Activated CD8-positive, alpha-beta memory T cell treated with anti-CD3 and anti-CD28 coated beads, Interleukin-2, amount 50 U/mL, for 24 hours (primary cell): ENCODE data around the gene FIZ1.

Experiments
- DNase-seq: peaks from one replicate; pipeline ENCODE4 v3.0.0-alpha.2; 2020; ENCODE audit errors: extremely low read depth

The FIZ1 gene

DNA sequence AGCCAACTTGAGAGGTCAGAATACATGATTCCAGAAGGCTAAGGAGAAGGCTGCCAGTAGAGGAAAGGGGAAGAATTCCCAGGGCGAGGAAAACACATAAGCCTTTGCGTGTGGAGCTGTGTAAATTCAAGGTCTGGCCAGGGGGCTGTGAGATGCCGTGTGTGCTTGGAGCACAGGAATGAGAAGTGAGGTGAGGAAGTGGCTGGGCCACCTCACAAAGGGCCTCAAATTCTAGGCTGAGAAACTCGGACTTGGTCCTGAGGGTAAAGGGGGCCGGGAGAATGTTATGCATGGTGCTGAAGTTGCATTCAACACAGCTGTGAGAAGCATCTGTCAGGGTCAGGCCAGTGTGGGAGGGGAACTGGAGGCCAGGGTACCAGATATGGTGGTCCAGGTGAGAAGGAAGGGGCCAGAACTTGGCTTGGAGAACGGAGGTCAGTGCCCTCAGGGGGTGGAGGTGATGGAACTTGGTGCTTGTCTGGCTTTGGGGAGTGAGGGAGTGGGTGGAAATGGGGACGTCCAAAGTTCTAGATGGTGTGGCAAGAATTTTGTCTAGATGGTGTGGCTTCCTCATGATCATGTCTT is 36.6 kb upstream of the FIZ1 start:
- DNase-seq = no peak

GRCh38 chr19:55635334-55635717 is 36.0 kb upstream of the FIZ1 start:
- DNase-seq = no peak

GRCh38 chr19:55633861-55634260 is 34.5 kb upstream of the FIZ1 start:
- DNase-seq = no peak

DNA sequence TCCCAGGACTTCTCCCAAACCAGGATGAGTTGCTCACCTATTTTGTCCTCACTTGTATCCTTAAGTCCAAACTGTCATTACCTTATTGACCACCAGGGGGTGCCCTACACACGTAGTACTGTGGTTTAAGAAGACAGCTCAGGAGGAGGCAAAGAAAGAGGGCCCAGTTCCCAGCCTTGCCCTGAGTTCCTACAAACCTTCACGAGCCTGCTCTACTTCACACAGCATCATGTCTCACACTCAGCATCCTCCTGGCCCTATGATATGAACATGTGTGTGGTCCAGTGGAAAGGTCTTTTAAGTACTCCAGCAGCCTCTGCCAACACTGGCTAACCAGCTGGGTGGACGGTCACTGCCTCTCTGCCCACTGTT is 33.1 kb upstream of the FIZ1 start:
- peak; percentile 88 for DNase-seq

GRCh38 chr19:55626350-55626749 is 27.0 kb upstream of the FIZ1 start:
- DNase-seq = no peak

GRCh38 chr19:55625004-55625326 is 25.6 kb upstream of the FIZ1 start:
- no peak for DNase-seq

DNA sequence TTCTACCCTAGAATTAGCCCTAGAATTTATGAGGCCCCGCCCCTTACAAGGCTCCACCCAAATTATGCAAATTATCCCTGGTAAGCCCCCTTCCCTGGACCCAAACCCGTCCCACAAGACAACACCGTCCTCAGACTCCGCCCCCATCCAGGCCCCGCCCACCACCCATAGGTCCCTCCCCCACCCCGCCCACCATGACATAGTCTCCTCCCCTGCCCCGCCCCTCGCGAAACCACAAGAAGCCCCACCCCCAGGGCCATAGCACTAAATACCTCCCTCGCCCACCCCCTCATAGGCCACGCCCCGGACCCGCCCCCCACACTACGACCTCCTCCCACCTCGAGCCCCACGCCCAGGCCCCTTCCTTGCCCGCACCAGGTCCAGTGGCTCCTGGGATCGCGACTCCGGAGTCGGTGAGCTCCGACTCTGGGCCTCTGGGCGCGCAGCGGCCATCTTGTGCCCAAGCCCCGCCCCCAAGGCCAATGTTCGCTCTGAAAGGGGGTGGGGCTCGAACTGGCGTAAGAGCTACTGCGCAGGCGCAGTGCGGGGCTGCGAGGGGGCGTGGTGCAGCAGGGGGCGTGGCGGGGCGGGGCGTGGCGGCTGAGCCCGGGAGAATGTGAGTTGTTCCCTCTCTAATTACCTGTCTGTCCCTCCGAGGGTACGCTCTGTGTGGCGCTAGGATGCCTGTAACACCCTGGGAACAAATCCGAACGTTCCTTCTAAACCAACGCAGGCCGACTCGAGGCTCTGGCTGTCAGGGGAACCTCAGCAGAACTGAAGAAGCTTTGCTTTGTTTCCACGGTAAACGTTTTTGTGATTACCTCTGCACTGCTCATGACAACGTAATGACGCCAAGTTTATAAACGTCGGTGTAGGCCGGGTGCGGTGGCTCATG is 25.0 kb upstream of the FIZ1 start, which contains the start of gene ZNF784:
ZNF784 (minus strand) TSS at position 458 of the 895 bp plus-strand sequence; CDS start at position 453, 5 bp downstream.
- no peak for DNase-seq

GRCh38 chr19:55623561-55623960 is 24.2 kb upstream of the FIZ1 start:
- no peak for DNase-seq

DNA sequence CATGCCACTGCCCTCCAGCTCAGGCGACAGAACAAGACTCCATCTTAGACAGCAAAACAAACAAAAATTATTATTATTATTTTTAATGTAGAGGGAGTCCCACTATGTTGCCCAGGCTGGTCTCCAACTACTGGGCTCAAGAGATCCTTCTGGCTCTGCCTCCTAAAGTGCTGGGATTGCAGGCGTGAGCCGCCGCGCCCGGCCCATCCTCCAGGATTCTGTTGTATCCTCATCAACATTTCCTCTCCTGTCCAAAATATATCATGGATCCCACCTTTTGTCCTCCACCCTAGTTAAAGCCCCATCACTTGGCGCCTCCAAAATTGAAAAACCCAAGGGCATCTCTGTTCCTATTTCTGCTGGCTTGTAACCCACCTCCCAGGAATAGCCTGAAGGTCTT is 23.8 kb upstream of the FIZ1 start:
- no peak for DNase-seq

GRCh38 chr19:55622242-55622969 is 23.1 kb upstream of the FIZ1 start:
- no peak for DNase-seq

- no peak for DNase-seq
These were observed 22.4 kb upstream of the FIZ1 start for GRCh38 chr19:55621673-55622231.

DNA sequence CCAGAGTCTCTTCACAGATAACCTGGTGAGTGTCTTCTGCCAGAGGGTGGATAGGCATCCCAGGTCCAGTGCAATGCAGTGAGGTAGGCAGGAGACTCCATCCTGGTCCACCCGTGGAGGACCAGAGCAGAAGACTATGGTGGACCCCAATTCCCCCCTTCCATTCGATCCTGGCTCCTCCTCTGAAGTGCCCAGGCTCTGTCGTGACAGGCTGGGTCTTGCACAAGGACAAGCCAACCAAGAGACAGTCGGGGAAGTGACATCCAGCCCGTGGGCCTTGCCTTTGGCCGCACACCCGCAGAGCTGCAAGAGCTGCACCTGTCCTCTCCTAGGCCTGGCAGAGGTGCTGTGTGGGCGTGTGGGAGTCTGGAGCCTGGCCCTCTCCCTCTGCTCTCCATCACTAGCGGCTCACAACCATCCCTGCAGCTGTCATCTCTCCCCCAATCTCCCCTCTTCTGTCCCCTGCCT is 21.9 kb upstream of the FIZ1 start:
- DNase-seq = no peak

DNA sequence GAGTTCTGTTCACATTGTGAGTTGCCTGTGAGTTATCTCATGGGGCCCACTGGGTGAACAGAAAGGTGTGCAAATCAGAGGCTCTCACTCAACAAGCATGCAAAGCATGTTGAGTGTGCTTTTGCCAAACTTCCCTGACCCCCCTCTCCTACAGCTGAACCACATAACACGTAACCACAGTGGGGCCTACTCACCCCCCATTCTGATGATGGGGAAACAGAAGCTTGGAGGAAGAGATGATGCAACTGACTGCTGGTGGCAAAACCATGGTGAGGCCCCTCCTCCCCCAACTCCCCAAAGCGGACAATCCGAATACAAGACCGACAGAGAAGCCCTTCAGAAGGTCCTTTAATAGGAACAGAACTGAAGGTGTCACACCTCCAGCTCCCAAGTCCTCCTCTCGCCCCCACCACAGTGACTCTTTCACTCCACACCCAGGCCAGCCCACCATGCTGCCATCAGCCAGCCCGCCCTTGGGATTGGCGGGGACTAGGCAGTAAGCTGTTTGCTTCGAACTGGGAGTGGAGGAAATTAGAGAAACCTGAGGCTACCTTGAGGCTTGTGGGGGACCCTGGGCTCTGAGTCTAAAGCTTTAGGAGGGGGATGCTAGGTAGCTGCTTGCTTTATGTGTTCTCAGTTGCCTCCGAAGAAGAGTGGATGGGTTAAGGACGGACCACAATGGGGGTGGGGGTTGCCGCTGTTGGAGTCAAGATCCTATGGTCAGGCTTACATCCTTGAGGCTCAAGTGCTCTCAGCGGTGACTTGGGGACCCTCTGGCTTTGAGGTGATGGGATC is 21.3 kb upstream of the FIZ1 start:
- DNase-seq = no peak

DNA sequence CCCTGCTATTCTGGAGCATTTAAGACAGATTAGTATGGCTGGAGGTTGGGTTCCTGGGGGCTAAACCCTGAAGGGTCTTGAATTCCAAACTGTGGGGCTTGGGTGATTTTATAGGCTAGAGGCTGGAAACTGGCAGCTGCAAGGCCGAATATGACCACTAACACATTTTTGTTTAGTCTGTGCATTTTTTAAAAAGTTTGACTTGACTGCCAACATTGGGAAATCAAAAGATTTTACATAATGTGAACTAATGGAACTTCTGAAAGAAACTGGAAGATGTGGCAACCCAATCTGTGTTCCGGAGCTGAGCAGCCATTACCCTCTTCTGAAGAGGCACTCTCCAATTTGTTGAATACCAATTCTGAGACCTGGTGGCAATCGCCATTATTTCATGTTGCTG is 20.0 kb upstream of the FIZ1 start:
- no peak for DNase-seq

DNA sequence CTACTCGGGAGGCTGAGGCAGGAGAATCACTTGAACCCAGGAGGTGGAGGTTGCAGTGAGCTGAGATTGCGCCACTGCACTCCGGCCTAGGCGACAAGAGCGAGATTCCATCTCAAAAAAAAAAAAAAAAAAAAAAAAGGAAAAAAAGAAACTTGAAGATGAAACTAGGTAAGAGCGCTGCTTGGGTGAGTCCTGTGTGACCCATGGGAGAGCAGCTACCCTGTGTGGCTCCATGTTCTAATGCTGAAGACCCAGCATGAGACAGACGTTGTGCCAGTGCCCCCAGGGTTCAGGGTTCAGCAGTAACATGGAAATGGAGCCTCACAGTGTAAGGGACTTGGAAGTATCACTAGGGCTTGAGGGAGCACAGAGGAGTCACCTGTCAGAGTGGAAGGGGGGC is 19.1 kb upstream of the FIZ1 start:
- DNase-seq = no peak

DNA sequence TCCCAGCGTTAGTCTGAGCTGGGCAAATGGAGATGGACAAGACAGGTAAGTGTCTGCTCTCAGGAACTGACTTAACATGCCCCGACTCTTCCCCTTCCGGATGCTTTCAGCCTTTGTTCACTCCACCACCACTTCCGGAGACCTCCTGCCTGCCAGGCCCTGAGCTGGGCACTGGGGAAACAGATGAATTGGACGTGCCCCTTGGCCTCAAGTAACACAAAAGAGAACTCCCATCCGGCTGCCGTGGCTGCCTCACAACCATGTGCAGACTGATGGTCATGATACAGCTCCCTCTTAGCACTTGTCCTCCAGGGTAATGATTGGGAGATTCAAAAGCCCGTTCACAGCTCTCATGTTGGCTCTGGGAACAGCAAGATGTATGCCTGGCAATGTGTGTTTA is 18.1 kb upstream of the FIZ1 start:
- no peak for DNase-seq

DNA sequence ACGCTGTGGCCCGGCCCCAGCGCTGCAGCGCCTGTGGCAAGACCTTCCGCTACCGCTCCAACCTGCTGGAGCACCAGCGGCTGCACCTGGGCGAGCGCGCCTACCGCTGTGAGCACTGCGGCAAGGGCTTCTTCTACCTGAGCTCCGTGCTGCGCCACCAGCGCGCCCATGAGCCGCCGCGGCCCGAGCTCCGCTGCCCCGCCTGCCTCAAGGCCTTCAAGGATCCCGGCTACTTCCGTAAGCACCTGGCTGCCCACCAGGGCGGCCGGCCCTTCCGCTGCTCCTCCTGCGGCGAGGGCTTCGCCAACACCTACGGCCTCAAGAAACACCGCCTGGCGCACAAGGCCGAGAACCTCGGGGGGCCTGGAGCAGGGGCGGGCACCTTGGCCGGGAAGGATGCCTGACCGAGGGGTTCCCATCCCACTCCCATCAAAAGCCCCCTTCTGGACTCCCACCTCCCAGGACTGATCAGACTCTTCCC is 17.1 kb upstream of the FIZ1 start:
- no peak for DNase-seq

GRCh38 chr19:55615543-55616394 is 16.5 kb upstream of the FIZ1 start:
- no peak for DNase-seq

DNA sequence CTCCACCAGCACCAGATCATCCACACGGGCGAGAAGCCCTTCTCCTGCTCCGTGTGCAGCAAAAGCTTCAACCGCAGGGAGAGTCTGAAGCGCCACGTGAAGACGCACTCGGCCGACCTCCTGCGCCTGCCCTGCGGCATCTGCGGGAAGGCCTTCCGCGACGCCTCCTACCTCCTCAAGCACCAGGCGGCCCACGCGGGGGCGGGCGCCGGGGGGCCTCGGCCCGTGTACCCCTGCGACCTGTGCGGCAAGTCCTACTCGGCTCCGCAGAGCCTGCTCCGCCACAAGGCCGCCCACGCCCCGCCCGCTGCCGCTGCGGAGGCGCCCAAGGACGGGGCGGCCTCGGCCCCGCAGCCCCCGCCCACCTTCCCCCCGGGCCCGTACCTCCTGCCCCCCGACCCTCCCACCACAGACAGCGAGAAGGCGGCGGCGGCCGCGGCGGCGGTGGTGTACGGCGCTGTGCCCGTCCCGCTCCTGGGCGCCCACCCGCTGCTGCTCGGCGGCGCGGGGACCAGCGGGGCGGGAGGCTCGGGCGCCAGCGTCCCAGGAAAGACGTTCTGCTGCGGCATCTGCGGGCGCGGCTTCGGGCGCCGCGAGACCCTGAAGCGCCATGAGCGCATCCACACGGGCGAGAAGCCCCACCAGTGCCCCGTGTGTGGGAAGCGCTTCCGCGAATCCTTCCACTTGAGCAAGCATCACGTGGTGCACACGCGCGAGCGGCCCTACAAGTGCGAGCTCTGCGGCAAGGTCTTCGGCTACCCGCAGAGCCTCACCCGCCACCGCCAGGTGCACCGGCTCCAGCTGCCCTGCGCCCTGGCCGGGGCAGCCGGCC is 15.6 kb upstream of the FIZ1 start:
- no peak for DNase-seq
